ENCODE results near the gene CLEC14A.

CLEC14A gene

GRCh38 chr14:38248321-38249028 lies 7.4 kb downstream of the CLEC14A start:
- no peak for DNase-seq (ENCODE audit: low read depth)

GRCh38 chr14:38243696-38244240 lies 12.1 kb downstream of the CLEC14A start:
- DNase-seq (ENCODE audit: low read depth): no peak

GRCh38 chr14:38238878-38239277 lies 17.0 kb downstream of the CLEC14A start:
- no peak for DNase-seq (ENCODE audit: low read depth)

- DNase-seq (ENCODE audit: low read depth): no peak
These were observed 17.6 kb downstream of the CLEC14A start for GRCh38 chr14:38238332-38238731.

GRCh38 chr14:38233218-38233617 lies 22.7 kb downstream of the CLEC14A start:
- no peak for DNase-seq (ENCODE audit: low read depth)

- no peak for DNase-seq (ENCODE audit: low read depth)
These were observed 29.5 kb downstream of the CLEC14A start for GRCh38 chr14:38226366-38226765.

- DNase-seq (ENCODE audit: low read depth): no peak
These were observed 29.9 kb downstream of the CLEC14A start for GRCh38 chr14:38225946-38226345.

- no peak for DNase-seq (ENCODE audit: low read depth)
These were observed 31.6 kb downstream of the CLEC14A start for GRCh38 chr14:38224338-38224737.

- DNase-seq (ENCODE audit: low read depth): no peak
These were observed 34.8 kb downstream of the CLEC14A start for GRCh38 chr14:38221077-38221476.

GRCh38 chr14:38217553-38217952 lies 38.3 kb downstream of the CLEC14A start:
- DNase-seq (ENCODE audit: low read depth): no peak

- no peak for DNase-seq (ENCODE audit: low read depth)
These were observed 42.9 kb downstream of the CLEC14A start for GRCh38 chr14:38213001-38213400.

GRCh38 chr14:38212111-38212510 lies 43.8 kb downstream of the CLEC14A start:
- no peak for DNase-seq (ENCODE audit: low read depth)

GRCh38 chr14:38211255-38211735 lies 44.6 kb downstream of the CLEC14A start:
- DNase-seq (ENCODE audit: low read depth): no peak

GRCh38 chr14:38210587-38211216 lies 45.2 kb downstream of the CLEC14A start:
- DNase-seq (ENCODE audit: low read depth): no peak

- no peak for DNase-seq (ENCODE audit: low read depth)
These were observed 46.0 kb downstream of the CLEC14A start for GRCh38 chr14:38209572-38210557.

GRCh38 chr14:38208618-38209562 lies 47.0 kb downstream of the CLEC14A start:
- DNase-seq (ENCODE audit: low read depth): no peak

- DNase-seq (ENCODE audit: low read depth): no peak
These were observed 47.9 kb downstream of the CLEC14A start, which contains the start of gene SSTR1 for GRCh38 chr14:38207736-38208617. SSTR1 (plus strand) TSS chr14:38207904; CDS start chr14:38209390, 1,486 bp downstream.

GRCh38 chr14:38207377-38207735 lies 48.5 kb downstream of the CLEC14A start:
- DNase-seq (ENCODE audit: low read depth): no peak

GRCh38 chr14:38206689-38207376 lies 49.1 kb downstream of the CLEC14A start:
- no peak for DNase-seq (ENCODE audit: low read depth)

Measured in GM04503 (cell line).